ENCODE data around the gene NALF2.

GRCh38 chrX:69469975-69470374 is 34.2 kb upstream of the NALF2 start:
- TF ChIP-seq CTCF (IDR thresholded peaks at IDR 0.05) (no peak), POLR2A (IDR thresholded peaks at IDR 0.05) (no peak)
